Adrenal gland (tissue), 12 donors: Measurements from ENCODE around the gene CHST10. TPM values are rescaled to one million over a fixed set of nuclear protein-coding genes. Genes with fewer than 3 reads are reported as not detected.

Experiments used
- DNase-seq, 7 donors: peaks; one replicate each; pipeline ENCODE4 v3.0.0-alpha.2; 2019 to 2020
- H3K27ac ChIP-seq, 5 donors: fragments of 200-600 bp; sonication (generic) in 4 of 5; 1 replicate in 3 of 5; 2 replicates in 2 of 5; pipeline versions ENCODE4 v1.5.1 to v1.8.0; 2016 to 2020; ENCODE audit warnings: mild to moderate bottlenecking in 1 of 5
- H3K27me3 ChIP-seq: fragments of 200-600 bp; 2 replicates; pipeline ENCODE4 v1.8.0; 2021
- H3K36me3 ChIP-seq, 2 donors: fragments of 200-600 bp; replicated peaks in 1 of 2; 1 replicate in 1 of 2; 2 replicates in 1 of 2; pipeline versions ENCODE4 v1.5.1 to v1.8.0; 2018 to 2022
- H3K4me1 ChIP-seq, 2 donors: fragments of 200-600 bp; replicated peaks in 1 of 2; 1 replicate in 1 of 2; 2 replicates in 1 of 2; pipeline versions ENCODE4 v1.5.1 to v1.8.0; 2018 to 2021
- H3K4me3 ChIP-seq, 4 donors: fragments of 200-600 bp; sonication (generic) in 3 of 4; one replicate each; pipeline ENCODE4 v1.5.1; 2016 to 2018
- H3K9me3 ChIP-seq, 3 donors: fragments of 200-600 bp; sonication (generic) in 1 of 3; replicated peaks in 1 of 3; 1 replicate in 2 of 3; 2 replicates in 1 of 3; pipeline versions ENCODE4 v1.5.1 to v1.8.0; 2016 to 2021
- POLR2A ChIP-seq, 2 donors: fragments of 450-650 bp; IDR thresholded peaks; one replicate each; pipeline ENCODE4 v1.6.1; 2017; ENCODE audit warnings: antibody characterized with exemption in 2 of 2, mild to moderate bottlenecking in 2 of 2, moderate library complexity in 1 of 2
- WGBS, 4 donors: extraction: QIAGEN DNeasy Blood & Tissue Kit in 2 of 4; methylation state at CpG; one replicate each; pipeline versions ENCODE4 v1.1.5 to v1.1.7; 2013 to 2017; 5-methylcytosine and 5-hydroxymethylcytosine counted together
- intact Hi-C, 2 donors: fragments of 100-400 bp; cut with DNase I; formaldehyde crosslinking; loops; one replicate each; pipeline versions ENCODE4 v1.14.1 to v1.15.0; 2022 to 2023
- polyA plus RNA-seq, 3 donors: library from polyadenylated mRNA; stranded (reverse); fragments of 200-250 nt in 2 of 3; fragments of 350-450 nt in 1 of 3; fragmentation: Illumina TruSeq in 1 of 3; extraction: RNeasy Lipid Tissue Mini Kit (QIAGEN cat#74804) in 1 of 3; gene quantifications; one replicate each; pipeline ENCODE4 v1.2.3, GENCODE V29; 2013 to 2014
- total RNA-seq, 9 donors: library from RNA; depleted of rRNA in 4 of 9; stranded (reverse); fragments of >200 nt in 4 of 9; fragments of 120-200 nt in 1 of 9; fragmentation: NEBNext Ultra II Directional in 1 of 9; extraction: Animal tissue kit (Norgen Biotek cat#: 25700) in 1 of 9; gene quantifications; one replicate each; pipeline versions ENCODE4 v1.1.0 to v1.2.4, GENCODE V29; 2013 to 2023
- TF ChIP-seq, protein P1 (sequence below), 6 experiments: fragments of 450-650 bp in 4 of 6; fragments of 200-600 bp in 2 of 6; sonication (generic) in 1 of 6; IDR thresholded peaks; 1 replicate in 5 of 6; 2 replicates in 1 of 6; pipeline versions ENCODE4 v1.5.1 to v1.8.0; 2016 to 2021; ENCODE audit warnings: antibody characterized with exemption in 6 of 6, mild to moderate bottlenecking in 2 of 6, moderate library complexity in 1 of 6
- donor health status: healthy with polysubstance abuse.
- donor health status: Bipolar disorder and iron deficiency.
- donor health status: DM: yes; HTN: yes; CAD: no.
- donor health status: DM: no; HTN: no; CAD: no.
- donor health status: DM: no; HTN: no; CAD: no.
- donor health status: DM: yes; HTN: yes; CAD: no.

Gene CHST10
- total and polyA plus RNA-seq, 12 donors, result 5.6 to 18.4 (median 10.0) TPM

- H3K9me3 ChIP-seq, result no peaks in the 10 kb centered on the region
- DNase-seq, result peak in 1 of 7 donors; percentile 8
- TF ChIP-seq, protein P1, sequence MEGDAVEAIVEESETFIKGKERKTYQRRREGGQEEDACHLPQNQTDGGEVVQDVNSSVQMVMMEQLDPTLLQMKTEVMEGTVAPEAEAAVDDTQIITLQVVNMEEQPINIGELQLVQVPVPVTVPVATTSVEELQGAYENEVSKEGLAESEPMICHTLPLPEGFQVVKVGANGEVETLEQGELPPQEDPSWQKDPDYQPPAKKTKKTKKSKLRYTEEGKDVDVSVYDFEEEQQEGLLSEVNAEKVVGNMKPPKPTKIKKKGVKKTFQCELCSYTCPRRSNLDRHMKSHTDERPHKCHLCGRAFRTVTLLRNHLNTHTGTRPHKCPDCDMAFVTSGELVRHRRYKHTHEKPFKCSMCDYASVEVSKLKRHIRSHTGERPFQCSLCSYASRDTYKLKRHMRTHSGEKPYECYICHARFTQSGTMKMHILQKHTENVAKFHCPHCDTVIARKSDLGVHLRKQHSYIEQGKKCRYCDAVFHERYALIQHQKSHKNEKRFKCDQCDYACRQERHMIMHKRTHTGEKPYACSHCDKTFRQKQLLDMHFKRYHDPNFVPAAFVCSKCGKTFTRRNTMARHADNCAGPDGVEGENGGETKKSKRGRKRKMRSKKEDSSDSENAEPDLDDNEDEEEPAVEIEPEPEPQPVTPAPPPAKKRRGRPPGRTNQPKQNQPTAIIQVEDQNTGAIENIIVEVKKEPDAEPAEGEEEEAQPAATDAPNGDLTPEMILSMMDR (IDR thresholded peaks at IDR 0.05), result no peak
- TF ChIP-seq POLR2A (IDR thresholded peaks at IDR 0.05), result no peak
- intact Hi-C loops, result loop anchor here in 1 of 2 donors (10.0 kb wide), 1 partner anchor 146 kb away; the partner anchor contains the start of gene PDCL3
- H3K4me1 ChIP-seq, result peaks cover 7% of the 10 kb centered on the region in 2 donors
- 79 to 89% (median 81%) methylated on average over 12 of the region's 12 CpGs for WGBS, 4 donors
- no peak overlapping the region for H3K4me3 ChIP-seq
- H3K27me3 ChIP-seq, result no peaks in the 10 kb centered on the region
- H3K27ac ChIP-seq, result no peak overlapping the region
- H3K36me3 ChIP-seq, result no peaks in the 10 kb centered on the region
Measured at GRCh38 chr2:100418406-100418962, 1.0 kb upstream of the CHST10 start.

- DNase-seq, result peak in 3 of 7 donors; percentile 21 to 36 (median 26)
- H3K9me3 ChIP-seq, result no peaks in the 10 kb centered on the region
- intact Hi-C loops, result loop anchor here in 1 of 2 donors (10.0 kb wide), 1 partner anchor 147 kb away; the partner anchor contains the start of gene PDCL3
- TF ChIP-seq POLR2A (IDR thresholded peaks at IDR 0.05), result no peak
- TF ChIP-seq, protein P1 (IDR thresholded peaks at IDR 0.05), result no peak
- H3K27ac ChIP-seq, result peak overlapping the region in 3 of 5 donors; percentile 52 to 87 (median 74)
- 9 to 11% (median 10%) methylated on average over 15 to 19 of the region's 19 CpGs for WGBS, 4 donors
- peak overlapping the region in 3 of 4 donors; percentile 66 to 82 (median 73) for H3K4me3 ChIP-seq
- no peaks in the 10 kb centered on the region for H3K36me3 ChIP-seq
- peaks cover 7% of the 10 kb centered on the region in 2 donors for H3K4me1 ChIP-seq
- H3K27me3 ChIP-seq, result no peaks in the 10 kb centered on the region
Measured at GRCh38 chr2:100417711-100418124, 250 bp upstream of the CHST10 start.

DNA sequence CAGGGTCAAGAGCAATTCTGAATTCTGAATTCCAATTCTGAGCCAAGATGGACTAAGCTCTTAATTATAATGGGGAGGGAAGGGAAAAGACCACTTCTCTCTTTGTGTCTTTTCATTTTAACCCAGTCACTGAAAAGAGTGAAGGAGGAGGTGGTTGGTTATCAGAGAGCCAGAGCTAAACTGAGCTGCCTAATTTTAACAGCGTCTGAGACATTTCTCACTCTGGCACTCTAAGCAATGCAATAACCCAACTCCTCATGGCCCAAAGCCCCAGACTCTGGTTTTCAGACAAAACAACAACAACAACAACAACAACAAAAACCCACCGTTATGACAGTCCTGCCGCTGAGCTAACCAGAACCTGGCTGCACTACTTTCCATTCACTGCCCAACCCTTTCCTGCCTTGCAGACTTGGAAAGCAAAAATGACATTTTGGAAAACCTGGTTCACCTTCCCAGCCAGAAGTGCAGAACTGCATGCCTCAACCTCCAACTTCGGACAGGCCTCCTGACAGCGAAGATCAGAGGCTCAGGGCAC lies 1.0 kb downstream of the CHST10 start:
- 3 to 7% (median 5%) methylated on average over 3 to 5 of the region's 5 CpGs for WGBS, 4 donors
- Histone ChIP-seq H3K9me3 (no peaks in the 10 kb centered on the region), H3K36me3 (no peaks in the 10 kb centered on the region), H3K27me3 (no peaks in the 10 kb centered on the region), H3K4me3 (peak overlapping the region in 3 of 4 donors; percentile 42 to 82 (median 73)), H3K27ac (no peak overlapping the region), H3K4me1 (peaks cover 7% of the 10 kb centered on the region in 2 donors)
- DNase-seq, result no peak
- intact Hi-C loops, result loop anchor here in 1 of 2 donors (10.0 kb wide), 1 partner anchor 148 kb away; the partner anchor contains the start of gene PDCL3
- no peak for TF ChIP-seq POLR2A (IDR thresholded peaks at IDR 0.05)
- TF ChIP-seq, protein P1 (IDR thresholded peaks at IDR 0.05), result no peak

DNA sequence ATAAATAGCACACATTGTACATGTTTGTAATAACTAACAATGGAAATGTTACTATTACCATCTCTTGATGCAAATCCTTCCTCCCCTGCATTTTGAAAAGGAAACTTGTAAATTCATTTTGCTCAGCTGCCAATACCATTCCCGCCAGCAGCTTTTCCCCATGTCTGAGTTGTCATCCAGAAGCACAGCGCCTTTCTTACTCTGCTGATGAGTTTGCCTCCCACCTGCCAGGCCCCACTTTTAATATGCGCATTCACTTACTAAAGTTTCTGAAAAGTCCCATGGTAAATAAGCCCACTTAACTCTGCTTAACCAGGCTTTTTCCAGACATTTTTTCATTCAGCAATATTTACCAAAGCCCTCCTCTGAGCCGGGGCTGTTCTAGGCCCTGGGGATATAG lies 3.9 kb downstream of the CHST10 start:
- Histone ChIP-seq H3K27ac (no peak overlapping the region), H3K36me3 (no peaks in the 10 kb centered on the region), H3K4me3 (no peak overlapping the region), H3K27me3 (no peaks in the 10 kb centered on the region), H3K4me1 (peaks cover 7% of the 10 kb centered on the region in 2 donors), H3K9me3 (no peaks in the 10 kb centered on the region)
- no peak for DNase-seq
- WGBS, 4 donors, result 91 to 99% (median 96%) methylated on average over 4 of the region's 4 CpGs
- intact Hi-C loops, result loop anchor here in 1 of 2 donors (10.0 kb wide), 1 partner anchor 151 kb away; the partner anchor contains the start of gene PDCL3
- TF ChIP-seq, protein P1 (IDR thresholded peaks at IDR 0.05), result no peak
- no peak for TF ChIP-seq POLR2A (IDR thresholded peaks at IDR 0.05)
